ACHN (cell line): ENCODE measurements around the gene MCHR1.

ENCODE experiments used
- DNase-seq: peaks from one replicate; pipeline ENCODE4 v3.0.0-alpha.2; 2015
- in situ Hi-C: cut with HindIII; loops from 2 replicates; pipeline ENCODE4 v1.10.0; 2017; ENCODE audit warnings: low sequenced_read_pairs, low pct_ligation_motif_present, low pct_unique_long_range_greater_than_20kb

MCHR1 gene

GRCh38 chr22:40679249-40679963 lies at the start of gene MCHR1:
Gene MCHR1 (plus strand): TSS chr22:40679484. CDS start chr22:40679653, 169 bp downstream.
- in situ Hi-C loops: no loop called here

GRCh38 chr22:40631925-40632324 lies 47.4 kb upstream of the MCHR1 start:
- in situ Hi-C loops: no loop called here

More at GRCh38 chr22:40679249-40679963, at the start of gene MCHR1:
- no peak for DNase-seq

GRCh38 chr22:40633036-40633435 lies 46.2 kb upstream of the MCHR1 start:
- in situ Hi-C loops: no loop called here
- no peak for DNase-seq

More at GRCh38 chr22:40631925-40632324, 47.4 kb upstream of the MCHR1 start:
- DNase-seq: peak; percentile 33

- in situ Hi-C loops: no loop called here
- DNase-seq: no peak
Observed at GRCh38 chr22:40634119-40634903, 45.0 kb upstream of the MCHR1 start.

- in situ Hi-C loops: no loop called here
Observed at GRCh38 chr22:40635043-40635939, 44.0 kb upstream of the MCHR1 start.

GRCh38 chr22:40635940-40636379 lies 43.3 kb upstream of the MCHR1 start:
- DNase-seq: no peak
- in situ Hi-C loops: no loop called here

More at GRCh38 chr22:40635043-40635939, 44.0 kb upstream of the MCHR1 start:
- DNase-seq: no peak

GRCh38 chr22:40636380-40637182 lies 42.7 kb upstream of the MCHR1 start, which contains the start of gene MRTFA:
Gene MRTFA (minus strand): TSS chr22:40636719.
- in situ Hi-C loops: no loop called here
- DNase-seq: peak; percentile 98

- in situ Hi-C loops: no loop called here
- no peak for DNase-seq
Observed at GRCh38 chr22:40637183-40638150, 41.8 kb upstream of the MCHR1 start.

GRCh38 chr22:40638261-40638660 lies 41.0 kb upstream of the MCHR1 start:
- in situ Hi-C loops: no loop called here
- DNase-seq: no peak

- in situ Hi-C loops: no loop called here
- DNase-seq: no peak
Observed at GRCh38 chr22:40641269-40641668, 38.0 kb upstream of the MCHR1 start.

GRCh38 chr22:40642316-40642715 lies 37.0 kb upstream of the MCHR1 start:
- in situ Hi-C loops: no loop called here

GRCh38 chr22:40645579-40646197 lies 33.6 kb upstream of the MCHR1 start:
- DNase-seq: no peak
- in situ Hi-C loops: no loop called here

More at GRCh38 chr22:40642316-40642715, 37.0 kb upstream of the MCHR1 start:
- no peak for DNase-seq

GRCh38 chr22:40648386-40648785 lies 30.9 kb upstream of the MCHR1 start:
- no peak for DNase-seq
- in situ Hi-C loops: no loop called here

- no peak for DNase-seq
- in situ Hi-C loops: no loop called here
Observed at GRCh38 chr22:40651057-40651456, 28.2 kb upstream of the MCHR1 start.

- in situ Hi-C loops: no loop called here
Observed at GRCh38 chr22:40651563-40652501, 27.5 kb upstream of the MCHR1 start.

More at GRCh38 chr22:40651563-40652501, 27.5 kb upstream of the MCHR1 start:
- DNase-seq: peak; percentile 97
